ENCODE data around the gene FREM1. TPM values are rescaled to one million over a fixed set of nuclear protein-coding genes. Genes with fewer than 3 reads are reported as not detected.

FREM1 gene
- total RNA-seq, 1 donor from 2014 or later = 7.0 TPM

DNA sequence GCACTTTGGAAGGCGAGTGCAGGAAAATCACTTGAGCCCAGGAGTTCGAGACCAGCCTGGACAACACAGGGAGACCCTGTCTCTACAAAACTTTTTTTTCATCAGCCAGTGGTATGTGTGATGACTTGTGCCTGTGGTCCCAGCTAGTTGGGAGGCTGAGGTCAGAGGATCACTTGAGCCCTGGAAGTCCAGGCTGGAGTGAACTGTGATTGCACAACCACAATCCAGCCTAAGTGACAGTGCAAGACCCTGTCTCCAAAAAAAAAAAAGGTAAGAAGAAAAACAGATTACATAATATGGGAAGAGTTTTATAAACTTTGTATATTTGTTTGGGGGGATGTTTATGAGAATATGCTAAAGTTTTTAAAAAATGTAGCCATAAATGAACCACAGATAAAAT is 111.2 kb downstream of the FREM1 start:
- Histone ChIP-seq H3K4me1 (no peaks in the 10 kb centered on the region), H3K4me3 (no peak overlapping the region), H3K9me3 (no peaks in the 10 kb centered on the region), H3K27ac (no peak overlapping the region), H3K36me3 (no peaks in the 10 kb centered on the region), H3K27me3 (no peaks in the 10 kb centered on the region)
- DNase-seq = no peak
- TF ChIP-seq, protein P1, sequence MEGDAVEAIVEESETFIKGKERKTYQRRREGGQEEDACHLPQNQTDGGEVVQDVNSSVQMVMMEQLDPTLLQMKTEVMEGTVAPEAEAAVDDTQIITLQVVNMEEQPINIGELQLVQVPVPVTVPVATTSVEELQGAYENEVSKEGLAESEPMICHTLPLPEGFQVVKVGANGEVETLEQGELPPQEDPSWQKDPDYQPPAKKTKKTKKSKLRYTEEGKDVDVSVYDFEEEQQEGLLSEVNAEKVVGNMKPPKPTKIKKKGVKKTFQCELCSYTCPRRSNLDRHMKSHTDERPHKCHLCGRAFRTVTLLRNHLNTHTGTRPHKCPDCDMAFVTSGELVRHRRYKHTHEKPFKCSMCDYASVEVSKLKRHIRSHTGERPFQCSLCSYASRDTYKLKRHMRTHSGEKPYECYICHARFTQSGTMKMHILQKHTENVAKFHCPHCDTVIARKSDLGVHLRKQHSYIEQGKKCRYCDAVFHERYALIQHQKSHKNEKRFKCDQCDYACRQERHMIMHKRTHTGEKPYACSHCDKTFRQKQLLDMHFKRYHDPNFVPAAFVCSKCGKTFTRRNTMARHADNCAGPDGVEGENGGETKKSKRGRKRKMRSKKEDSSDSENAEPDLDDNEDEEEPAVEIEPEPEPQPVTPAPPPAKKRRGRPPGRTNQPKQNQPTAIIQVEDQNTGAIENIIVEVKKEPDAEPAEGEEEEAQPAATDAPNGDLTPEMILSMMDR (IDR thresholded peaks at IDR 0.05) = no peak
- intact Hi-C loops (cut with DNase I) = no loop called here
- ATAC-seq = no peak

DNA sequence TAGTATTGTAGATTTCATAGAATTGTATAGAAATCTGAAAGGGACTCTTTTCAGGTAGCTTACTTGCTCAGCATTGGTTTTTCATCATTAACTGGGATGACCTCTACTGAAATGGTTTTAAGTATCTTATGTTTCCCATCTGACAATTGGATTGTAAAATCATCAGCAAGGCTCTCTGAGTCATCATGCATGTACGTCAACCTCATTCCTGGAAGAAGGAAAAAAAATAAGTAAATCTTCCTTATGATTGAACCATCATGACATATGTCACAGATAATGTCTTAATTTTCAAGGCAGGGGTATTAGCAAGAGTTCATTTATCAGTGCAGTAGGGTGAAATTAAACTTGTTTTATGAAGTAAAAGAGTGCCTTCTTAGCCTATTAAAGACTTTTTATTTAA is 112.8 kb downstream of the FREM1 start:
- Histone ChIP-seq H3K27me3 (no peaks in the 10 kb centered on the region), H3K4me3 (no peak overlapping the region), H3K4me1 (no peaks in the 10 kb centered on the region), H3K9me3 (no peaks in the 10 kb centered on the region), H3K27ac (no peak overlapping the region), H3K36me3 (no peaks in the 10 kb centered on the region)
- TF ChIP-seq, protein P1 (IDR thresholded peaks at IDR 0.05) = no peak
- DNase-seq (no peak), ATAC-seq (no peak)
- intact Hi-C loops (cut with DNase I) = no loop called here

DNA sequence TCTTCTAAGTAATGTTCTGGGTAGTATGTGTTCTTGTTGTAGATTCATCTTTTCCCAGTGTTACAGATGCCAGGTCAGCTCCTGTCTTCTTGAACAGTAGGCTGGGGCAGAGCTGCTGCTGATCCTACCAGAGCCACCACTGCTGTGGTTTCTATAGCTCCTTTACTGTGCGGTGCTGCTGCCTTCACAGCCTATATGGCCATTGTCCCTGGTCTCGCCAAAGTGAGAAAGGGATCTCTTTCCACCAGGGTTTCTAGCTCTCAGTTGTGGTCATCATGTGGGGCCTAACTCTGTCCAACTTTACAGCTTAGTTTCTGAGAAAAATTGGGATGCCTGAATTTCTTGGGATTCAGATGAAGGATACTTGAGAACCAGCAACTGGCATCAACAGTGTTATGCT is 116.8 kb downstream of the FREM1 start:
- no peak overlapping the region for H3K4me3 ChIP-seq
- DNase-seq (no peak), ATAC-seq (no peak)
- TF ChIP-seq, protein P1 (IDR thresholded peaks at IDR 0.05) = no peak
- no peak overlapping the region for H3K27ac ChIP-seq
- no peaks in the 10 kb centered on the region for H3K27me3 ChIP-seq
- no peaks in the 10 kb centered on the region for H3K4me1 ChIP-seq
- H3K36me3 ChIP-seq = no peaks in the 10 kb centered on the region
- intact Hi-C loops (cut with DNase I) = no loop called here
- H3K9me3 ChIP-seq = no peaks in the 10 kb centered on the region

DNA sequence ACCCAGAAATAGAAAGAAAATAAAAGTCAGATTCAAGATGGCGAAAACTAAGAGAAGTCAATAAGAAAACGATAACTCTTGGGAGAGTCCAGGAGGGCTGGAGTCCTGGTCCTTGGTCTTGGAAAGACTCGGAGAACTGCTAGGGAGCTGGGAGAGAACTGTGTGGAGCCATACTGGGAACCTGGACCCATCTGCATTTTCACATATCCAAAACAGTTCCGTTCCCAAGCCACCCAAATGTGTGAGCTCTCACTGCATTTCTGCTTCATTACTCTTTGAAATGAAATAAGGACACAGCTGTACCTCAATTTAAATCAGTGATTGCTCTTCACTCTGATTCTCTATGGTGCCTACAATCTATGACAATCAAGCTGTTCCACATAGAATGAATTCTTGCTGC is 119.6 kb downstream of the FREM1 start:
- Histone ChIP-seq H3K4me3 (no peak overlapping the region), H3K9me3 (no peaks in the 10 kb centered on the region), H3K27me3 (no peaks in the 10 kb centered on the region), H3K36me3 (no peaks in the 10 kb centered on the region), H3K27ac (no peak overlapping the region), H3K4me1 (no peaks in the 10 kb centered on the region)
- DNase-seq = no peak
- TF ChIP-seq, protein P1 (IDR thresholded peaks at IDR 0.05) = no peak
- intact Hi-C loops (cut with DNase I) = no loop called here
- ATAC-seq = no peak

DNA sequence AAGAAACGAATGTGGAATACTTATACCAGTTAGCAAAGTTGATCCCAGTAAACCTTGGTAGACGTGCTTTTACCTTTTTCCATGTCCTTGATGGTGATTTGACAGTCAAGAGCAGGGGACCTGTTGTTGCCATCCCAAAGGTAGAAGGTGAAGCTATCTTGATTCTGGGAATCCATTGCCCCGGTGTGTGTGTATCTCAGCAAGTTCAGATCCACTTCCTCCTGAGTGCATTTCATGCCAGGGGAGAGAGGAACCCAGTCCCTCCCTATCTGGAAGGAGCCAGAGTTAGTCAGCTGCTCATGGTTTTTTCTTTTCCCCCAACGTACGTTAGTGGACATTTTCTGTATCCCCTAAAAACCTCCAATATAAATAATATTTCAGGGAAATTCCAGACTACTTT is 121.4 kb downstream of the FREM1 start:
- Histone ChIP-seq H3K27ac (no peak overlapping the region), H3K4me3 (no peak overlapping the region), H3K36me3 (no peaks in the 10 kb centered on the region), H3K27me3 (no peaks in the 10 kb centered on the region), H3K4me1 (no peaks in the 10 kb centered on the region), H3K9me3 (no peaks in the 10 kb centered on the region)
- TF ChIP-seq, protein P1 (IDR thresholded peaks at IDR 0.05) = no peak
- no peak for DNase-seq
- intact Hi-C loops (cut with DNase I) = no loop called here
- no peak for ATAC-seq

DNA sequence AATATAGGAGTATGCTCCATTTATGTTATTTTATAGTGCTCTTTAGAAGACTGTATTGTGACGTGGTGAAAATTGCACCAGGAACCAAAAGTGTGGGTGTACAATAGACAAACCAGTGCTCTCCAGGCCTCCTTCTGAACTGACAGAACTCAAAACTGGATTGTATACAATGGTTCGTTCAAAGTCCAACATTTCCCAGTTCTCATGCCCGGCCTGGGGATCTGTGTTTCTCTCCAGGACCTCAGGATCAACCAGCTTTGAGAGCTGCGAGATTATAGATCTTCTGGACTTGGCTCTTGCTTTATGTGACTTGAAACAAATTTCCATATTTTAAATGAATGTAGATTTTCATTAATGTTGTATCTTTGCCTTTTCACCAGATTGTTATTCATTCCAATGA is 126.9 kb downstream of the FREM1 start:
- Histone ChIP-seq H3K4me3 (no peak overlapping the region), H3K27ac (no peak overlapping the region), H3K9me3 (no peaks in the 10 kb centered on the region), H3K4me1 (no peaks in the 10 kb centered on the region), H3K27me3 (no peaks in the 10 kb centered on the region), H3K36me3 (no peaks in the 10 kb centered on the region)
- no peak for DNase-seq
- no peak for ATAC-seq
- TF ChIP-seq, protein P1 (IDR thresholded peaks at IDR 0.05) = no peak
- intact Hi-C loops (cut with DNase I) = no loop called here
